GM19328 (cell line): ENCODE measurements around the gene VILL.

ENCODE experiments used
- ATAC-seq: cut with Tn5 transposase; IDR thresholded peaks from one replicate; pipeline ENCODE4 v1.9.1; 2021; ENCODE audit warnings: mild to moderate bottlenecking, moderate library complexity; ENCODE audit not compliant: unreplicated experiment

VILL gene

DNA sequence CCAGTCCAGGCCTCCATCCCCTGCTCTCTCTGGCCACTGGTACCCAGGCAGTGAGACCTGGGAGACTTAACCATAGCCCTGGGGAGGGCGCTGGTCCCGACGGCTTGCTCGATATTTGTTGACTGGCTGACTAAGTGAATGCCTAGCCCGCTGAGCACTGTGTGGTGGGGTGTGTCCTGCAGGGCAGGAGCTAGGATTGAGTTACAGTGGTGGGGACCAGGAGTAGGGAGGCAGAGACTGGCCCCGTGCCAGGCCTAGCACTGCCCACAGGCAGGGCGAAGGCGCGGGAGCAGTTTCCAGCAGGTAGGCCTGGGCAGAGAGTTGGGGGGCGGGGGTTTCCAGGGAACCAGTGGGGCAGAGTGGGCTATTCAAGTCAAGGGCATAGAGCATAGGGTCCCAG, at the start of gene VILL:
VILL (plus strand) TSS at position 260 of the 400 bp plus-strand sequence. CDS start 2,887 bp downstream, outside the sequence.
- ATAC-seq: no peak

DNA sequence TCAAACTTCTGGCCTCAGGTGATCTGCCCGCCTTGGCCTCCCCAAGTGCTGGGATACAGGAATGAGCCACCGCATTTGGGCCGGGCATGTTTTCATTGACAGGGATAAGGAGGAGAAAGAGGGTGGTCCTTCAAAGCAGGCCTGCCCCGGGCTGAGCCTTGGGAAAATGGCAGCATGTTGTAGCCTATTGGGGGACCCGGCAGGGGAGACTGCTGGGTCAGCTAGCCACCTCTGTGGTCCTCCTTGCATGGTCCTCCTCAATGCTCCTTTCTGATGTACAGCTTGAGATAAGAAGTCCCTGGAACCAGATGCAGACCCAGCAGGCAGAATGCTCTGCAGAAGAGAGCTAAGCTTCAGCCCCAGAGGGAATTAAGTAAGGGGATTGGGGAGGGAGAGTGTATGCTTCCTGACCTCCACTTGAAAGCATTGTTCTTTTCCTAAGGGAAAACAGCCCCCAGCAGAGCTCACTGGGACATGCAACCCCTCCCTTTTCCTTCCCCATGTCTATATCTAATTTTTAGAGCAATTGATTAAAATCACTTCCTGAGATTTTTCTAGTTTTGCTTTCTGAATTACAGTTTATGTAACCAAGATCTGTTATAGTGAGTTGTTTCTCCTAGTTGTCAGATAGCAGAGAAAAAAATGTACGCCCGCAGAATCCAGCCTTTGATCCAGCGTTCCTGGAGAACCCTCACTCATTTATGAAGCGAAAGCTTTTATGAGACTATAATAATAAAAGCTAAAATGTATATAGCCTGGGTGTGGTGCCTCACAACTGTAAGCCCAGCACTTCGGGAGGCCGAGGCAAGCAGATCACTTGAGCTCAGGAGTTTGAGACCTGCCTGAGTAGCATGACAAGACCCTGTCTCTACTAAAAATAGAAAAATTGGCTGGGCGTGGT, 48.7 kb upstream of the VILL start:
- no peak for ATAC-seq

DNA sequence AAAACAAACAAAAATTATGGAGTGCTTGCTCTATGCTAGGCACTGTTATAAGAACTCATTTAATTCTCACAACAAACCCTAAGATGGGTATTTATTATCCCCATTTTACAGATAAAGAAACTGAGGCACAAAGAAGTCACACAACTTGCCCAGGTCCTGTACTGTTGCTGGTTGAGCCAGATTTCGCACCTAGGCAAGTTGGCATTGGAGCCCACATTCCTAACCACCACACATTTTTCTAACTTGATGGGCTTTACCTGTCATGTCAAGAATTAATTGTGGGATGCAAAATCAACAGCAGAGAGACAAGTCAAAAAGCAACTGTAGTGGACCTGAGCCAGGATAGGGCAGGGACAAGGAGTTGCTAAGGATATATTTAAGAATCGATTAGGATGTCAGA, 47.9 kb upstream of the VILL start:
- no peak for ATAC-seq

DNA sequence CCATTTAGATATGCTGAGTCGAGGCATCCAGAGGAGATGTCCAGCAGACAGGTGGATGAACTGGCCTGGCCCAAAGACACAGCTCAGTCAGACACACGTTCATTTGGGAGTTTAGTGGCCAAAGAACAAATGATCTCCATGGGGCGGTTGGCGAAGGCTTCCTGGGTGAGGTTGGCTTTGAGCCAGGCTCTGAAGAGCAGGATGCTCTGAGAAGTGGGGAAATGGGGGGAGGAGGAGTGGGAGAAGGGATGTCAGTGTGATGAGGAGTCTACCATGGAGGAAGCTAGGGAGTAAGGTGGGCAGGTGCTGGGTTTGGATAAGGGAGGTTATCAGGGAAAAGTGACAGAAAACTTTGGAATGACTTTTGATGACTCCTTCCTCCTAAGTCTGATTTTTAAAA, 47.5 kb upstream of the VILL start:
- ATAC-seq: no peak

DNA sequence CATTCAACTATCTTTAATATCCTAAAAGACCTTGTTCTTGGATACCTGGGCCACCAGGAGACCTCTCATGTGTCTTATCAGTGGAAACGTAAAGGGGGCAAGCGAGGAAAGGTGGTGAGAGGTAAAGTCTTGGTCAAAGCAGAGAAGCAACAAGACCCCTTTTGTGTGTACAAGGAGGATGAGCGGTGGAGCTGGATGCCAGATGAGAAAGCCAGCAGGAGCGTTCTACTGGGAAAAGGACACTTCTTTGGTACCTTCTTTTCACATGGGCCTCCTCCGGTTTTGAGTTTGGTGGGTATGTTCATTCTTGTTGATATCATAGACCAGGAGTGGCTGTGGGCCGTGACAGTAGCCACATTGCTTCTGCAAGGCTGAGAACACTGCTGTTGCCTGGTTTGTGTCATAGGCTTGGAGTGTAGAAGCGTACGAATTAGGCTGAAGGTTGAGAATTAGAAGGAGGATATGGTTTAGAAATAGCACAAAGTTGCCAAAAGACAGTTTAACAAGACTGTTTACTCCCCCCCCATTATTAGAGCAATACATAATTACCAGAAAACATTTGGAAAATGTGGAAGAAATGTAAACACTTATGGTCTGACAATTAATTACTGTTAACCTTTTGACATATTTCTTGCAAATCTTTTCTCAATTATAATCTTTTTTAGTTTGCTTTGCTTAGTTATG, 46.8 kb upstream of the VILL start:
- ATAC-seq: no peak

DNA sequence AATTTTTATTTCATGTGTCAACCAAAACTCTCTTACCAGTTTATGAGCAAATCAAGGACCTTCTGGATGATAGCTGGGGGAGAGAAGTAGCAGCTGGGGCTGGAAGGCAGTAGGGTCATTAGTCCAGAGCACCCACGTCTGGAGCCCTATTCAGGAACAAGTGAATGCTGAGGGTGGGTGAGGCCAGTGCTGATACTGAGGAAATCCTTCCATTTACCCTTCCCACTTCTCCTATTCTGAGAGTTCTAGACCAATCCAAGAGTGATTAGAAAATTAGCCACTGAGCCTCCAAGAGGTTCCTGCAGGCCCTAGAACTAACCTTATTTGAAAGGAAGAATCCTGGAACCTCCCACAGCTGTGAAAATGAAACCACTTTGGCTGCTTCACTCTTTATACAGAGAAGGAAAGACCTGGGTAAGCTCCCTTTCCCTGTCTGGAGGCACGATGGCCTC, 46.2 kb upstream of the VILL start:
- ATAC-seq: no peak

DNA sequence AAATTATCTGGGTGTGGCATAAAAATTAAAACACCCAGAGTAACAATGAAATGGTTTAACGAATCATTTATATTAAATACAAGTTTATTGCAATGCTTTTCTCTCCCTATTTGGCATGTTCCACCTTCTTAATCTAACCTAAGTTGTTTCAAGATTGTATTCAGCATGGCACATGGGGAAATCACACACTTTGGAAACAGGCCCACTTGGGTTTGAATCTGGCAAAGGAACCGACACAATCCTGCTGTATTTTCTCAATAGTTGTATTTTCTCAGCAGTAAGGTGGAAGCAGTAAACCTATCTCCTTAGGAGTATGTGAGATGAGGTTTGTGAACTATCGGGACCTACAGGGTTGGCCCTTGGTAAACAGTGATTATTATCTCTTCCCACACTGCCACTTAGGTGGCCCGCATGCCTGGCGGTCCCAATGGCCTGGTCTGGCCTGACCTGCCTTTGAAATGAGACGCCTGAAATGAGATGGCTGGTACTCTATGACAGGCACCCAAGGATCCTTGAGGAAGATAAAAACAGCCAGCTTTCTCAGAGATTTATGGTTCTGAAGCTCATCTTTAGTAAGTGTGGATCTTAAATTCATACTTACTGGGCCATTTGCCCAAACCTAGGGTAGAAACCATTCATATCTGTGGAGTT, 45.3 kb upstream of the VILL start:
- ATAC-seq: no peak

DNA sequence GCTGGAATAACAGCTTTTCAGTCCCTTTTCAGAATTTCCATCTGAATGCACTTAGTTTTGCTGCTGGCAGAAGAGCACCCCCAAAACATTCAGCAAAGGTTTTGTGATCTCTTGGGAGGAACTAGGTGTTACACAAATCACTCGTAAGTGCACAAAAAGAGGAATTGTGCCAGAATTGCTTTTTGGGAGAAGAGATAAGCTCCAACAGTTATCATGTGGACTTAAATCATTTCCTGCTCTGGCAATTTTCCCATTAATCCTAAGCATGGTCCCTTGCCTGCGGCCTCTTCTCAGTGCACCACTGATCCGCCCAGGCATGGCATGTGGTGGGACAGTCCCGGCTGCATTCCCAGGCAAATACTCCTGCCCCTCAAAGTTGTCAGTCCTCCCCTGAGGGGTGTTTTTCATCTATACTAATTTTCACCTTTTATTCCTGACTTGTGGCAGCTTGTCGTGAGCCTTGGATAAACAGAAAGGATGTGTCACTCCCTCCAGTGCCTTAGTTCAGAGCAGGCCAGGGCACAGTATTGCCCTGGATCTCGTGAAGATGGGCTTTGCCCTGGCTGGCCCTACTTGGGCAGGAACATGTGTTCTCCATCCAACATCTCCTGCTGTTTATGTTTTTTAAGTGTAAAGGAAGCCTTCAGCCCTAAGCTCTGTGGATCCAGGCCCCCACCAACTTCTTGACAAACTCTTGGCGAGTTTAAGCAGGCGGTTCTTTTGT, 44.6 kb upstream of the VILL start:
- no peak for ATAC-seq

DNA sequence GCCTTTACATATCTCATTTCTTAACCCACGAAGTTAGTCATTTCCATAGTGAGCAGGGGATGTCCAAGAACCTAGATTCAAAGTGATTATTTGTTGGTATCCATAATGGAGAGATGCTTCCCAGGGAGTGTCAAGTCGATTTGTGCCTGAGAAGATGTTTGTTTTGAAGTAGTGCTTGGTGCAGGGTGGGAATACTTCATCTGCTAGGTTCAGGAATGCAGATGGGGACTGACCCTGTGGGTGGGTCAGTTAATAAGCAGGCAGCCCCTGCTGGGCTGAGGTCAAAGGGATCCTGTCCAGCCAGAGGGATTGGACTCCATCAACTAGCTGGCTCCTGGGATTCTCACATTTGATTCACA, 44.1 kb upstream of the VILL start:
- no peak for ATAC-seq

DNA sequence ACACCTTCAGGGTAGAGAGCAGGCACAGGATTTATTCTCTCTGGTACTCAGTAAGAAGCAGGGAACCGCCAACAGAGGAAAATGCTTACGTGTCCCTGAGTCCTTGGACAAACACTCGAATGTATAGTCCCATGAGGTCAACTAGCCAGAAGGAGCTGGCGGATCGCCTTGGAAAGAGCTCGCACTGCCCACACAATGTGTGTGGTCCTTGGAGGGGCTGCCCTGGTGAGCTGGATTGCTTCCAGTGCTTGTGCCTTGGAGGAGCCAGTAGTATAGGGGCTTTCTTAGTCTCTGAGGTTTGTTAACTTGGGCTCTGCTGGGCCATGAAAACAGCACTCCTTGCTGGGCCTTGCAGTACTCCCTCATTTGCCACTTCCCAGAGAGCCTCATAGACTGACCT, 40.7 kb upstream of the VILL start:
- no peak for ATAC-seq

DNA sequence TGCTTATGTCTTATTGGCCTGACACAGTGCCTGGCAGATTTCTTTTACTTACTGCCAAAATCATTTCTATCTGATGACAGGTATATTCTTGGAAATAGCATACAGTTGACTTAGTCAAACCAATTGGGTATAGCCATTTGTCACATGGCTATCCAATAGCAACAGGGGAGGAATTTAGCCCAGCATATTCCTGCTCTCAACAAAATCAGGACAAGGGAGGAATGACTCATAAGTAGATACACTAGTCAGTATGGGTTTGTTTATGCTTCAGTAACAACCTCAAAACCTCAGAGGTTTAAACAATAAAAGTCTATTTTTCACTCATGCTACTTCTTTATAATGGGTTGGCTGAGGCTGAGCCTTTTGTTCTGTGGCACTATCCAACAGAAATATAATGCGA, 38.0 kb upstream of the VILL start:
- ATAC-seq: no peak

DNA sequence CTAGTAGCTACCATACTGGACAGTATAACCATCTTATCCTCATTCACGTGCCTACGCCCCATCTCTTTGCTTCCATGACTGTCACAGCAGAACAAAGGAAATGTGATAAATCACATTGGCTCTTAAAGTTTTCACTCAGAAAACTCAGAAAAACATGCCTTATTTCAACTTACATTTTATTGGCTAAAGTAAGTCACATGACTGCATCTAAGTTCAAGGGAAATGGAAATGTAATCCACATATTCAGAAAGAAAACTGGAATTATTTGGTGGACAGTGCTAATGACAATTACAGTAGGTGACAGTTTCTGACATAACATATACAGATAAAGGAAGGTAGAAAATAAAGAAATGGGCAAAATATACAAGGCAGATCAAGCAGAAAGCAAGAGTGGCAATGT, 37.4 kb upstream of the VILL start:
- no peak for ATAC-seq

DNA sequence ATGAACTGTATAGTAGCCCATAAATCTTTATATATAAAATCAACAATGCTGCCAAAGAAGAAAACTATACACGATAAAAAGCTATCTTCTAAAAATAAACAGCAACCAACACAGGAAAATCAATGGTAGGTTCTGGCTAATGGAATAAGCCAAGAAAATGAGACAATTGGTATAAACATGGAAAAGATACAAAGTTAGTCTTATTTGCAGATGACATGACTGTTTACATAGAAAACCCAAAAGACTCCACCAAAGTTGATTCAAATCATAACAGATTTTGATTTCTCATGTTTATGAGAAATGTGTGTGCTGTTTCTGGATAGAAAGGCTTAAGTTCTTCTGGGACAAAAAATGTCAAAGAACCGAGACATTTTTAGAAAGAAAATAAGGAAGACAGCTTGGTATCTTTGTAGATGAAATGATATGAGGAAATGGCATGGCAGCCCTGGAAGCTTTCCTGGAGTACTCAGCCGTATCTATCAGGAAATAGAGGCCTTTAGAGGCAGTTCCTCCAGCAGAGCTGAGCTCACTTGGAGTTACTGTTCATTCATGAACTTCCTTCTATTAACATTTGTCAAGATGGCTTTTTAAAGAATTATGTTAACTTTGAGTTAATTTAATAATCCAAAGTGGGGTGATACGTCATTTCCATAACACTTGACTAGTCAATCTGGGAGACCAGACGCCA, 36.7 kb upstream of the VILL start:
- no peak for ATAC-seq

DNA sequence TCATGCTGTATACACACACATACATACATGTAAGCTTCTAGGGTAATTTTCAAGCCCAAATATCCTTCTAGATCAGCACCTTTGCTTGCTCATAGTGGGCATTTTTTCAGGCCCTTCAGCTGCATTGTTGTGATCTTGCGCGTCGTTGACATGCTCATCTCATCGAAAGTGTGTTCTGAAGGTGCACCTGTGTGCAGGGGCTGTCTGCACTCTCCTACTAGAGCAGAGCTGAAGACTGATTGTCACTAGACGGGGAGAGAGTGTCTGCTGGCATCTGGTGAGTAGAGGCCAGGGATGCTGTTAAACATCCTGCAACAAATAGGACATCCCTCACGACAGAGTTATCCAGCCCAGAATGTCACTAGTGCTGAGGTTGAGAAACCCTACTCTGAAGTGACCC, 35.7 kb upstream of the VILL start:
- ATAC-seq: no peak

DNA sequence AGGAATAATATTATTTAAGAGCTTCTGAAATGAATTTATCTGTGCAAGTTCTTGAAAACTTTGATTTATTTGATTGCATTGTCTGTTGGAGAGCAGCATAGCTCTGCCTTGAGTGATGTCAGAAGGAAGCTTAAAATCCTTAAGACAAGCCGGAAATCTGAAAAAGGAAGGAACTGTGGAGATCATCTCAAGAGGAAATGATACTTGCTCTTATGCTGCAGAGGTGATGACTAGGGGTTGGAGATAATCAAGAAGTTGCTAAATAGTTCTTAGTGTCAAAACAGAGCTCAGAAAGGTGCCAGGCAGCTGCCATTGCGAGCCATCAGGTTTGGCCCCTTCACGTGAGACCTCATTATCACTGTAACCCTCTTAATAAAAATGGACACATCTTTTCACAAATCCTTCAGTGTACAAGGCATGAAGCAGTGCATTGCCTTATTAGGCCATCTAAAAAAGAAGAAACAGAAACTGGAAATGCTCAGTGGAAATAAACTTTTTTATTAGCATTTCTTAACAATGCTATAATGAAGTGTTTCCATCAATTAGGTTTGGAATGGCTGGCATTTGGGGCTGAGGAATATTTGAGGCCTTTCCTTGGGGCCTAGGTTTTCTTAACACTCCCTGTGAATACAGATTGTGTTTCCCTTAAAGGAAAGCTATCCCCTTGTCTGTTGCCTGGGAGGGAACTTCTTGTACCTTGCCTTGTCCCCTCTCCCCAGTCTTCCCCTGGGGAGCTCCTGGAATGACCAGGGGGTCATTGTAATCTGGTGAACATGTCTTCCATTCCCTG, 34.5 kb upstream of the VILL start:
- ATAC-seq: no peak

DNA sequence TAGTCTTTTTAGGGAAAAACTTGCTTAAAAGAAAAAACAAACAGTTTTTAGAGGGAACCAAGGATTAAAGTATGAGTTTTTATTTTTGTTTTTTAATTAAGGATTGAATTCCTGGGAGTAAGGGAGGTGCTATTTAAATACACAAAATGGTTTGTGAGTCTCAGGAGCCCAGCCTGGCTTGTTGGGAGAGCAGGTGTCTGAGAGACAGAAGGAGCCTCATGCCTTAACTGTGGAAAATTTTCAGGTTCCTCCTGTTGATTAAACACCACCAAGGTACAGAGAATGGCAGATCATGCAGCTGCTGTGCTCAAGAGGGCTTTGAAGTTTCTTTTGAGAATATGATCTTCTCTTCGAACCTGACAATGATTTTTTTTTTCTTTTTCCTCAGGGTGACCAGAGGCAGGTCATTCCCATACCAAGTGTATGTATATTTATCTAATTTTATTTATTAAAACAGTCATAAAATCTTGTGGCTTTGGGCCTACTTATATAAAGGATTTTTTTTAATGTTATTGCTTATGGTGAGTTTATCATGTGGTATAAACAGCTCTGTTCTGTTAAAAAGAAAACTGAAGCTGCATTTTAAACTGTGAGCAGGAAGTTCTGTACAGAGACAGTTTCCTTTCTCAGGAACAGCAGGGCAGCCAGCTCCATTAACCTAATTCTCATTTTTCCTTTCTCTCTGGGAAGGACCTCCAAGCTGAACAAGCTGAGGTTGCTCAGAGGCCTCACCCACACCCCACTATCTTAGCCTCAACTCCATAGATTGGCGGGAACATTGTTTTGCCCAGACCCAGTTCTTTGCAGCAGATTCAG, 33.7 kb upstream of the VILL start:
- ATAC-seq: no peak

DNA sequence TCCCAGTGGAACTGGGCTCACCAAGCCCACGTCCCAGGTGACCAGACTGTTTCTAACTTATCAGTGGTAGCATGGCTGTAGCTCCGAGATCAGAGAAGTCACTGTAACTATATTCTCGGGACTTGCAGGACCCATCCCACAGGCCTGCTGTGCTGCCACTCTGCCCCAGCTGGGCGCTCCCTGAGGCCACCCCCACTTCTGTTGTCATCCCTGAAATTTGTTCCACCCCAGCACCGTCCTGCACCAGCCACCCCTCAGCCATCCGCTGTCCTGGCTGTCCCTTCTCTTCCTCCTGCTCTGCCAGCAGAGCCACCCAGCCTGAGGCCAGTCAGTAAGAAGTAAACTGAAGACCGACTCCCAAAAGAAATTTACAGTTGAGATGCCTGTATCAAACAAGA, 33.0 kb upstream of the VILL start:
- no peak for ATAC-seq

DNA sequence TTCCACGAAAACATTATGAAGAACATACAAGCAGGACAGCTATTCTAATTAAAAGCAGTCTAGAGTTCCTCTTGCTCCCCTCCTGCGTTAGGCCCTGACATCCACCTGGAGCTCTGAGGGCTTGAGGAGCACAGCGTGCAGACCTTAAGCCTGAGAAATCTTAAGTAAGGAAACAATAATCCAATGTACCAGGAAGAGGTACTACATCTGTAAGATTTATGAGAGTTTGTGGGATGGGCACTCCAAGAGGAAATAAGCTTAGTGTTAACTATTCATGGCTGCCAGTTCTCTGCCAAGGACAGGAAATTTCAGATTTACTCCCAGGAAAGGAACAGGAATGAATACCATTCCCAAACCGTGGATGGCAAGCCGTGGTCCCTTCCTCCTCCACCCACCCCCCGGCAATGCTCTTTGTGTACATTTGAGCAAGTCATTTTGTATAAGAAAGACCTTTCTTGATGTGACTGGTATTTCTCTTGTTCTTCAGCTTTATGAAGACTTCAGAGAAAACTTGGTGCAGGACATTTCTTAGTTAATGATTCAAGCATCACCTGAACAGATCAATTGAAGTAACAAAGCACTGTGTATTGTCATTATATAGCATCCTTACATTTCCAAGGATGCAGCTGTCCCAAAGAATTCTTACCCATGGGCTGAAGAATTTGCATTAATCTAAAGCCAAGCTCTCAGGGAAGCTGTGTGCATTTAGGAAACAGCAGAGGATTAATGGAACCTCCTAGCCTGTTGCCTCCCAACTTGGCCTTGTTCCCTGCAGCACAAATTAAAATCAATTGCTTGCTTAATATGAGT, 28.8 kb upstream of the VILL start:
- no peak for ATAC-seq
